MCF 10A (cell line): ENCODE results near the gene TBL1XR1. TPM values are rescaled to one million over a fixed set of nuclear protein-coding genes. Genes with fewer than 3 reads are reported as not detected.
"Not testable (repeated sequence)": the region's sequence is repeated elsewhere in the genome, so short reads cannot be mapped to it uniquely, and the experiment has no call there.

Experiments used
- BruUV-seq: library from RNA; stranded (reverse); fragments of 400-500 nt; replicated peaks from 2 replicates; lab custom pipeline; 2021; lab: Mats Ljungman, UMichigan
- CTCF ChIA-PET: fragments of 300-600 bp; sonication (Branson Sonifier 250); formaldehyde crosslinking; extraction: SDS; loops from one replicate; lab custom pipeline; 2021; ENCODE audit warnings: antibody characterized with exemption, inconsistent platforms; lab: Yijun Ruan, JAX
- POLR2A ChIA-PET: fragments of 300-600, 350-650 bp; sonication (Branson Sonifier 250); formaldehyde crosslinking; extraction: SDS; loops from one replicate; lab custom pipeline; 2020; ENCODE audit warnings: antibody characterized with exemption, inconsistent platforms; lab: Yijun Ruan, JAX
- DNase-seq: peaks from one replicate; pipeline ENCODE4 v3.0.0-alpha.2; 2018; ENCODE audit not compliant: unreplicated experiment
- H3K27ac Mint-ChIP-seq: one replicate; pipeline ENCODE4 v1.8.0; 2022; ENCODE audit warnings: mild to moderate bottlenecking, low read depth, mixed read lengths; ENCODE audit not compliant: unreplicated experiment
- H3K27me3 Mint-ChIP-seq: one replicate; pipeline ENCODE4 v1.8.0; 2022; ENCODE audit warnings: mixed read lengths; ENCODE audit not compliant: insufficient read depth, unreplicated experiment
- H3K36me3 Mint-ChIP-seq: one replicate; pipeline ENCODE4 v1.8.0; 2022; ENCODE audit warnings: mild to moderate bottlenecking, moderate library complexity, mixed read lengths; ENCODE audit not compliant: insufficient read depth, unreplicated experiment
- H3K4me1 Mint-ChIP-seq: one replicate; pipeline ENCODE4 v1.8.0; 2022; ENCODE audit warnings: mixed read lengths; ENCODE audit not compliant: insufficient read depth, unreplicated experiment
- H3K4me3 Mint-ChIP-seq: one replicate; pipeline ENCODE4 v1.8.0; 2022; ENCODE audit warnings: mild to moderate bottlenecking, moderate library complexity, mixed read lengths; ENCODE audit not compliant: unreplicated experiment
- H3K9me3 Mint-ChIP-seq: one replicate; pipeline ENCODE4 v1.8.0; 2022; ENCODE audit warnings: mixed read lengths; ENCODE audit not compliant: unreplicated experiment
- CTCF ChIP-seq: fragments of 200-600 bp; IDR thresholded peaks from one replicate; pipeline ENCODE4 v1.8.0; 2022; ENCODE audit warnings: antibody characterized with exemption, mild to moderate bottlenecking; ENCODE audit not compliant: unreplicated experiment
- intact Hi-C: fragments of 100-400 bp; cut with micrococcal nuclease; formaldehyde crosslinking; loops from 2 replicates; pipeline ENCODE4 v1.14.1; 2022
- total RNA-seq: library from RNA; stranded (reverse); gene quantifications from 2 replicates; pipeline ENCODE4 v1.2.3, GENCODE V29; 2022

The TBL1XR1 gene
- total RNA-seq, 1 experiment from 2014 or later, result 178 TPM

- intact Hi-C loops, result no loop called here
- no peak overlapping the region for H3K4me3 Mint-ChIP-seq
- no peak for DNase-seq
- no TSS peak for BruUV-seq
- peaks cover 13% of the 10 kb centered on the region for H3K36me3 Mint-ChIP-seq
- H3K4me1 Mint-ChIP-seq, result peaks cover 34% of the 10 kb centered on the region
- peak overlapping the region; percentile 39 for H3K27ac Mint-ChIP-seq
- ChIA-PET CTCF (no interaction called here), POLR2A (interaction anchor here (1.0 kb wide), 1 partner anchor 40 kb away, joined by 3 read pairs; no protein-coding TSS in a partner anchor)
- TF ChIP-seq CTCF, result no peak
- H3K9me3 Mint-ChIP-seq, result no peaks in the 10 kb centered on the region
- H3K27me3 Mint-ChIP-seq, result no peaks in the 10 kb centered on the region
Observed at GRCh38 chr3:177190756-177191681, 6.3 kb downstream of the TBL1XR1 start.

GRCh38 chr3:177190184-177190583 is 7.1 kb downstream of the TBL1XR1 start:
- H3K4me3 Mint-ChIP-seq, intact Hi-C loops, BruUV-seq, H3K27me3 Mint-ChIP-seq, DNase-seq, H3K9me3 Mint-ChIP-seq, POLR2A ChIA-PET: not testable (repeated sequence)
- CTCF ChIA-PET, result interaction anchor here (0.6 kb wide), 1 partner anchor 12 kb away, joined by 3 read pairs; no protein-coding TSS in a partner anchor
- peak overlapping the region; percentile 39 for H3K27ac Mint-ChIP-seq
- peaks cover 13% of the 10 kb centered on the region for H3K36me3 Mint-ChIP-seq
- peaks cover 34% of the 10 kb centered on the region for H3K4me1 Mint-ChIP-seq

- H3K9me3 Mint-ChIP-seq, H3K27me3 Mint-ChIP-seq, BruUV-seq, DNase-seq, H3K36me3 Mint-ChIP-seq, intact Hi-C loops, H3K27ac Mint-ChIP-seq, H3K4me3 Mint-ChIP-seq: not testable (repeated sequence)
- peaks cover 23% of the 10 kb centered on the region for H3K4me1 Mint-ChIP-seq
- ChIA-PET CTCF (interaction anchor here (0.6 to 0.7 kb wide), 2 partner anchors 158 to 637 kb away, joined by 3 to 4 read pairs; no protein-coding TSS in a partner anchor), POLR2A (interaction anchor here (1.4 to 2.0 kb wide), 2 partner anchors 8 to 10 kb away, joined by 4 to 13 read pairs; no protein-coding TSS in a partner anchor)
Observed at GRCh38 chr3:177188325-177188724, 9.0 kb downstream of the TBL1XR1 start.

GRCh38 chr3:177186306-177186705 is 11.0 kb downstream of the TBL1XR1 start:
- ChIA-PET CTCF (no interaction called here), POLR2A (interaction anchor here (0.6 kb wide), 1 partner anchor 263 kb away, joined by 3 read pairs; no protein-coding TSS in a partner anchor)
- BruUV-seq, result no TSS peak
- intact Hi-C loops, result no loop called here
- no peak for DNase-seq
- TF ChIP-seq CTCF, result no peak
- Mint-ChIP-seq H3K4me3 (no peak overlapping the region), H3K4me1 (peaks cover 25% of the 10 kb centered on the region), H3K27ac (no peak overlapping the region), H3K9me3 (no peaks in the 10 kb centered on the region), H3K36me3 (peaks cover 4% of the 10 kb centered on the region), H3K27me3 (no peaks in the 10 kb centered on the region)
